Activated T-cell treated with anti-CD3 and anti-CD28 coated beads, Interleukin-2, amount 50 U/mL, for 1 hour (primary cell): ENCODE data around the gene SLC2A5.
"Not testable (repeated sequence)": the region's sequence is repeated elsewhere in the genome, so short reads cannot be mapped to it uniquely, and the experiment has no call there.

Experiments used
- DNase-seq: peaks from one replicate; pipeline ENCODE4 v3.0.0-alpha.2; 2020

Gene SLC2A5

GRCh38 chr1:9031484-9032259 lies 37.8 kb downstream of the SLC2A5 start:
- no peak for DNase-seq

GRCh38 chr1:9031077-9031476 lies 38.4 kb downstream of the SLC2A5 start:
- not testable (repeated sequence) for DNase-seq

GRCh38 chr1:9028921-9029705 lies 40.3 kb downstream of the SLC2A5 start:
- DNase-seq = no peak

- DNase-seq = no peak
These were observed 42.1 kb downstream of the SLC2A5 start for GRCh38 chr1:9027307-9027706.

- no peak for DNase-seq
These were observed 44.0 kb downstream of the SLC2A5 start for GRCh38 chr1:9025449-9025848.

DNA sequence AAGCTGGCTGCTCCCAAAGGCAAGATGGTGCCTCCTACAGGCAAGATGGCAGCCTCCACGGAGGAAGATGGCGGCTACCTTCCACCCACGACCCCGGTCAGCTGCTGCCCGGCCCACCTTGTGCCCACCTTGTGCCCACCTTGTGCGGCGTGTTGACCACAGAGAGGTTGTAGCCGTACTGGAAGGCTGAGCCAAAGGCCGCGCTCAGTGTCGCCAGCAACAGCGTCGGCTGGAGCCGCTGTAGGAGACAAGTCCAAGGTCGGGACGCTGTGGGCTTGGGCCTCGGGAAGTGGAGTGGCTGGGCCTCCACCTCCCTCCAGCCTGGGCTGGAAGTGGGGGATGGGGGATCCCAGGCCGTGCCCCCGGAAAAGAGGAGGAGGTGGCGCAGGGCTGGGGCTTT lies 44.6 kb downstream of the SLC2A5 start:
- DNase-seq = no peak

DNA sequence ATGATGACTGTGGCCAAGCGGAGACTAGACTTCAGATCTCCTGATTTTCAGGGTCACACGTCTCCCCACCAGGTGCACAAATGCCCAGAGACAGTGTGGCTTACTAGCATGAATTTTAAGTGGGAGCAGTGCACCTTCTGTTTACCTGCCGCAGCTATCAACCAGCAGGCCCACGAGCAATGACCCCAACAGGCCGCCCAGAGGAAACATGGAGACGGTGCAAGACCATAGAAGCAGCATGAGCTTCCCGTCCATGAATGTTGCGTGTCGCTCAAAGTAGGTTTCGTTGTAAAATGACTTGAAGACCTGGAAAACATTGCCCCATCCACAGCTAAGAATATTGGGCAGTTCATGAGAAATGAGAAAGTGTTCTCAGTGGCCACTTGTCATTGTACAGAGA lies 46.7 kb downstream of the SLC2A5 start:
- DNase-seq = no peak

GRCh38 chr1:9022026-9022738 lies 47.3 kb downstream of the SLC2A5 start:
- DNase-seq = not testable (repeated sequence)

- DNase-seq = no peak
These were observed 49.1 kb downstream of the SLC2A5 start for GRCh38 chr1:9020305-9020704.

- DNase-seq = no peak
These were observed 49.5 kb downstream of the SLC2A5 start for GRCh38 chr1:9019896-9020295.

- DNase-seq = no peak
These were observed 51.1 kb downstream of the SLC2A5 start for GRCh38 chr1:9018333-9018732.

- DNase-seq = no peak
These were observed 53.0 kb downstream of the SLC2A5 start for GRCh38 chr1:9016455-9016854.

- no peak for DNase-seq
These were observed 54.7 kb downstream of the SLC2A5 start for GRCh38 chr1:9014475-9015375.

GRCh38 chr1:9013819-9014218 lies 55.6 kb downstream of the SLC2A5 start:
- DNase-seq = no peak

DNA sequence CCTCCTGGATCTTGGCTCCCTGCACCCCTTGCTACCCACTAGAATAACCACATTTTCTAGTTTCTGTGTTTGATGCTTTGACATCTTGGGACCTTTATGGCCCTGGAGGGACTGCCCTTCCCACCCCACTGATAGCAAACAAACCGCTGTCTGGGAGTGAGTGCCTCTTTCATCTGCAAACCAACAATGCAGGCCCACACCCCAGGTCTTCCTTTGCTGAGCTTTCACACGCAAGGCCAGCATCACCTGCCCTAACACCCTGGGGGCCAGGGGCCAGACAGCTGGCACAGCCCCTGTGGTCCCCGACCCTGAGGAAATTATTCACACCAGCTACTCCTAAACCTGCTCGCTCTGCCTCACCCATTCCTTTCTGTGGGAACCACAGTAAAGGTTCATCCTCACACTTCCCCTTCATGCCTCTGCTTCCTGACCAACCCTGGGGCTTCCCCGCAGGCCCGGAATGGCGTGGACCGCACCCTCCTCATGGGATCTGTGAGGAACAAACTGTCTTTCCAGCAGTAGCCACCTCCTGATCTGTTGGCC lies 58.6 kb downstream of the SLC2A5 start:
- no peak for DNase-seq

DNA sequence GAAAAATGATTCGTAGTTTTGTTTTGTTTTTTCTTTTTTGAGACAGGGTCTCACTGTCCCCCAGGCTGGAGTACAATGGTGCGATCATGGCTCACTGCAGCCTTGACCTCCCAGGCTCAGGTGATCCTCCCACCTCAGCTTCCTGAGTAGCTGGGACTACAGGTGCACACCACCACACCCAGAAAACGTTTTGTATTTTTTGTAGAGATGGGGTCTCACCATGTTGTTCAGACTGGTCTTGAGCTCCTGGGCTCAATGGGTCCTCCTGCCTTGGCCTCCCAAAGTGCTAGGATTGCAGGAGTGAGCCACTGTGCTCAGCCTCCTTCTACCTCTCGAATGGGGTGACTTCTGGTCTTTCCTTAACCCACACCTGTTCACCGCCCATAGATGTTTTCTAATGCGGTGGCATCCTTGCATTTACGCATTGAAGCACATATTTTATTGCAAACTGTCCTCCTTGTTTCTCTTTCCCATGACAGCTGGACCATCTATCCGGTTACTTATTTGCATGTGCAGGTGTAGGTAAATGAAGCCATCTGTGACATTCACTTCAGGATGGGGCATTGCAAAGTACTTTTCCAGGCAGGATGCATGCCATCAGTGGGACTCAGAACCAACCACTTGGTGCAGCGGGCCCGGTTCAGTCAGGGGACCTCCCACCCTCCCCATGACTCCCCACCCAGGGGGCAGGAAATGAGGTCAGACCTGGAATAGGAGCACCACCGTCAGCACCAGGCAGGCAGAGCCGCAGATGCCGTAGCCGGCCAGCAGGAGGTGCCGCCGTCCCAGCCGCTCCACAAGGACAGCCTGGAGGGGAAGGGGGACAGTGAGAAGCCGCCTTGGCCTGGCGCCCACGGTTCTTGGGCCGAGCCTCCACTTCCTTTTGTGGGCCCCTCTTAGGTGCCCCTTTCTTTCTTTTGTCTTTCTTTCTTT lies 59.7 kb downstream of the SLC2A5 start:
- DNase-seq = peak; percentile 31

GRCh38 chr1:9008236-9008635 lies 61.2 kb downstream of the SLC2A5 start:
- DNase-seq = no peak

GRCh38 chr1:9006956-9007615 lies 62.3 kb downstream of the SLC2A5 start:
- DNase-seq = no peak

DNA sequence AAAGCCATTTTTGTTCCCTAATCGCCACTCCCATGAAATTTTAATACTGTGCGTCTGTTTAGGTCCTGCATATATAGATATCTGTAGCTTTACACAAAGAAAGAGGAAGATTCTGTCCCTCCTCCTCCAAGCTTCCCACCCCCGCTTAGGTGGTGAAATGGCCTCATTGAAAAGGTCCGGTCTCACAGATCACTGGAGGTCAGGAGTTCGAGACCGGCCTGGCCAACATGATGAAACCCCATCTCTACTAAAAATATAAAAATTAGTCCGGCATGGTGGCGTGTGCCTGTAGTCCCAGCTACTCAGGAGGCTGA lies 64.1 kb downstream of the SLC2A5 start:
- no peak for DNase-seq

DNA sequence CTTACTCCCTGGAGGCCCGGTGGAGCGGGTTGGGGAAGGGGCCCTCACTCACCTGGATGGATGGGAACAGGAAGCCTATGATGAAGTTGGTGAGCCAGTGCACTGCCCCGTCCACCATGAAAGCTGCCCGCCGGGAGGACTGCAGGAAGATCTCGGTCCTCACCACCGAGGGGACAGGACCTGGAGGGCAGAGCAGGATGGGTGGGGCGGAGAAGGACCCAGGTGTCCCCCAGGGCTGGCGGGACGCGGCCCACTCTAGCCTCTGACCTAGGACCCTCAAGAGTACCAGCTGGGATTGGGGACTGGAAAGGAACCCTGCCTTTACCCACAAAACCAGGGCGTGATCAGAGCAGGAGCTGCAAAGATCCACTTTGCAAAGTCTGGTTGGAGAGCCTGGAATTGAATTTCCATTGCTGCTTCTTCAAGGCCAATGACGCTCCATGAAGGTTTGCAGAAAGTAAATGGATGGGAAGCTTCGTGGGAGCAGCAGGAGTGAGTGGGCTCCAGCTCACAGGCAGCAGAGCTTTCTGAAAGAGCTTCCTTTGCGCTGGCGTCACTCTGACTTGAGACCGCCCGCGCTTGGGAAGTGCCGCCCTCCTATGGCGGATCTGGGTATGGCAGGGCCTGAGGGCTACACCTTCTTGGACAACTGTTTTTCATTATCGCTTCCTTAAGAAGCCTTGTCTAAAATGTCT lies 64.6 kb downstream of the SLC2A5 start:
- DNase-seq = peak; percentile 86
